HepG2 (cell line): ENCODE data around the gene MAPK11. TPM values are rescaled to one million over a fixed set of nuclear protein-coding genes. Genes with fewer than 3 reads are reported as not detected.

Experiments
- ESRRA ChIP-seq: sonication (generic); formaldehyde crosslinking; IDR thresholded peaks from 2 replicates; pipeline ENCODE4 v1.5.1; 2020; ENCODE audit warnings: mild to moderate bottlenecking, low read depth, missing genetic modification reagents
- FOSL1 ChIP-seq: sonication (generic); formaldehyde crosslinking; IDR thresholded peaks from 2 replicates; pipeline ENCODE4 v1.9.0; 2021; ENCODE audit warnings: missing genetic modification reagents, borderline replicate concordance
- NFAT5 ChIP-seq: sonication (generic); formaldehyde crosslinking; IDR thresholded peaks from 2 replicates; pipeline ENCODE4 v1.4.0; 2020; ENCODE audit warnings: missing genetic modification reagents
- NFE2L1 ChIP-seq: sonication (generic); formaldehyde crosslinking; IDR thresholded peaks from 2 replicates; pipeline ENCODE4 v1.4.0; 2020; ENCODE audit warnings: missing genetic modification reagents, mild to moderate bottlenecking, borderline replicate concordance
- TCF12 ChIP-seq, 2 experiments: fragments of 450-650 bp in 1 of 2; sonication (generic) in 1 of 2; formaldehyde crosslinking in 1 of 2; IDR thresholded peaks; 2 replicates each; pipeline versions ENCODE4 v1.6.1 to v1.8.0; 2017 to 2022; ENCODE audit warnings: antibody characterized with exemption in 1 of 2, mild to moderate bottlenecking in 1 of 2, missing genetic modification reagents in 1 of 2, moderate library complexity in 1 of 2
- YY1 ChIP-seq: IDR thresholded peaks from 2 replicates; pipeline ENCODE4 v1.6.1; 2011; ENCODE audit warnings: low read length, low read depth, moderate library complexity, mild to moderate bottlenecking; ENCODE audit not compliant: insufficient read depth, insufficient replicate concordance
- ZFP37 ChIP-seq: sonication (generic); formaldehyde crosslinking; IDR thresholded peaks from 2 replicates; pipeline ENCODE4 v1.4.0; 2020; ENCODE audit warnings: missing genetic modification reagents, borderline replicate concordance
- ZNF225 ChIP-seq: sonication (generic); formaldehyde crosslinking; IDR thresholded peaks from 2 replicates; pipeline ENCODE4 v1.4.0; 2020; ENCODE audit warnings: mild to moderate bottlenecking, missing genetic modification reagents
- ZNF30 ChIP-seq: sonication (generic); formaldehyde crosslinking; IDR thresholded peaks from 2 replicates; pipeline ENCODE4 v1.5.0; 2020; ENCODE audit warnings: mild to moderate bottlenecking, missing genetic modification reagents
- ZNF597 ChIP-seq: sonication (generic); formaldehyde crosslinking; IDR thresholded peaks from 2 replicates; pipeline ENCODE4 v1.5.0; 2020; ENCODE audit warnings: missing genetic modification reagents
- ZNF670 ChIP-seq: sonication (generic); formaldehyde crosslinking; IDR thresholded peaks from 2 replicates; pipeline ENCODE4 v1.8.0; 2022; ENCODE audit warnings: mild to moderate bottlenecking, missing genetic modification reagents, borderline replicate concordance
- polyA plus RNA-seq, 8 experiments: library from polyadenylated mRNA; depleted of rRNA in 3 of 8; stranded (reverse) in 7 of 8; unstranded in 1 of 8; fragments of >200 nt; fragmentation: Illumina TruSeq in 4 of 8; extraction: Trizol in 4 of 8; gene quantifications; 2 replicates each; pipeline versions ENCODE4 v1.2.1 to v1.2.3, GENCODE V29; 2011 to 2016; ENCODE audit warnings: low read depth in 4 of 8, missing spikeins in 1 of 8, mixed read lengths in 1 of 8; ENCODE audit not compliant: insufficient read depth in 1 of 8
- total RNA-seq, 5 experiments: library from RNA; depleted of rRNA; stranded (reverse); fragments of >200 nt; fragmentation: Illumina TruSeq; extraction: Trizol; gene quantifications; 2 replicates each; pipeline ENCODE4 v1.2.3, GENCODE V29; 2016; ENCODE audit warnings: low read depth in 1 of 5
- TF ChIP-seq, protein P1 (sequence below): sonication (generic); formaldehyde crosslinking; IDR thresholded peaks from 2 replicates; pipeline ENCODE4 v1.5.0; 2020; ENCODE audit warnings: missing genetic modification reagents
- TF ChIP-seq, protein P2 (sequence below): sonication (generic); formaldehyde crosslinking; IDR thresholded peaks from 2 replicates; pipeline ENCODE4 v1.5.1; 2020; ENCODE audit warnings: mild to moderate bottlenecking, moderate library complexity, missing genetic modification reagents
- TF ChIP-seq, protein P3 (sequence below): sonication (generic); formaldehyde crosslinking; IDR thresholded peaks from 2 replicates; pipeline ENCODE4 v1.8.0; 2023; ENCODE audit warnings: mild to moderate bottlenecking, missing genetic modification reagents

The MAPK11 gene
- total and polyA plus RNA-seq, 2 of the 13 experiments (the other 11 are each of a cell fraction or from before 2014, with no cell fraction given) = 0.15 to 0.17 TPM

DNA sequence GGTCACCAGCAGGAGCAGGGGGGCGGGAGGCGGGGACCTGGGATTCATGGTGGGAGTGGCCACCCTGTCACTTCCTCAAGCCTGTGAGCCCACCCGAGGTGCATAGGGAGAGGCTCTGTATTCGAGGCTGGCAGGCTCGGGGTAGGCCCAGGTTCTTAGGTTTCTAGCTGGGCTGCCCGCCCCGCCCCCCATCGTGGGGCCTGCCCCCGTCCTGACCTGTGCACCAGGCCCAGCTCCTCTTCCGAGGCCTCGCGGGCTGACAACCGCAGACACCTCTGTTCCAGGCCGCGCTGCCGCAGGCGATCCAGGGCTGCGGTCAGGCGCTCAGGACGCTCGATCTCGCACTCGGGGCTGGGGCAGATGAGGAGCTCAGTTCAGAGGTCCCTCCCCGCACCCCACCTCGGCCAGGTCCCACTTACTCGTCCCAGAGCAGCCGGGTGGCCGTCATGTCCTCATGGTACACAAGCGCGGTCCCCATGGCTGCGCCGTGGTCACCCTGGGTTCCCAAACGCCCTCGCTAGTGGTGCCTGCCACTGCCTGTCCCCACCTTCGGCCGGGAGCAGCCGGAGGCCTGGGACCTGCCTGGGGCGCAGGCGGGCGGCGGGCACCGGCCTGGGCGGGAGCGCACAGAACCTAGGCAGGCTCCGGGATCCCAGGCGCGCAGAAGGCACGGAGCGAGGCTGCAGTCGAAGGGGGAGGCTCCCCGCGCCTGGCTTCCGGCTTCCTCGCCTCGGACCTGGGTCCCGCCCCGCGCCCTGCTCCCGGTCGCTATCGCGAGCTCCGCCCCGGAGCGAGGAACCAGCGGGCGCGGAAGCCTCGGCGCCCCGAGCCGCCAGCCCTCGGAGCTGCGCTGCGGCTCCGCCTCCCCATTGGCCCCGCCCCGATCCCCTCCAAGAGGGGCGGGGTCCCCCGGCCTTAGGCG lies 19.4 kb downstream of the MAPK11 start, which contains the start of gene HDAC10 (continued):
- TF ChIP-seq, protein P1, sequence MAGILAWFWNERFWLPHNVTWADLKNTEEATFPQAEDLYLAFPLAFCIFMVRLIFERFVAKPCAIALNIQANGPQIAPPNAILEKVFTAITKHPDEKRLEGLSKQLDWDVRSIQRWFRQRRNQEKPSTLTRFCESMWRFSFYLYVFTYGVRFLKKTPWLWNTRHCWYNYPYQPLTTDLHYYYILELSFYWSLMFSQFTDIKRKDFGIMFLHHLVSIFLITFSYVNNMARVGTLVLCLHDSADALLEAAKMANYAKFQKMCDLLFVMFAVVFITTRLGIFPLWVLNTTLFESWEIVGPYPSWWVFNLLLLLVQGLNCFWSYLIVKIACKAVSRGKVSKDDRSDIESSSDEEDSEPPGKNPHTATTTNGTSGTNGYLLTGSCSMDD (CRISPR knock-in tag) = no peak
- no peak for TF ChIP-seq ZNF670 (CRISPR knock-in tag)
- TF ChIP-seq ZNF225 = no peak
- TF ChIP-seq, protein P2, sequence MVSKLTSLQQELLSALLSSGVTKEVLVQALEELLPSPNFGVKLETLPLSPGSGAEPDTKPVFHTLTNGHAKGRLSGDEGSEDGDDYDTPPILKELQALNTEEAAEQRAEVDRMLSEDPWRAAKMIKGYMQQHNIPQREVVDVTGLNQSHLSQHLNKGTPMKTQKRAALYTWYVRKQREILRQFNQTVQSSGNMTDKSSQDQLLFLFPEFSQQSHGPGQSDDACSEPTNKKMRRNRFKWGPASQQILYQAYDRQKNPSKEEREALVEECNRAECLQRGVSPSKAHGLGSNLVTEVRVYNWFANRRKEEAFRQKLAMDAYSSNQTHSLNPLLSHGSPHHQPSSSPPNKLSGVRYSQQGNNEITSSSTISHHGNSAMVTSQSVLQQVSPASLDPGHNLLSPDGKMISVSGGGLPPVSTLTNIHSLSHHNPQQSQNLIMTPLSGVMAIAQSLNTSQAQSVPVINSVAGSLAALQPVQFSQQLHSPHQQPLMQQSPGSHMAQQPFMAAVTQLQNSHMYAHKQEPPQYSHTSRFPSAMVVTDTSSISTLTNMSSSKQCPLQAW = peak; percentile 38; the same call in 1 of the 2 replicates
- TF ChIP-seq NFE2L1 (CRISPR knock-in tag) = no peak
- no peak for TF ChIP-seq ZNF597 (CRISPR knock-in tag)
- TF ChIP-seq TCF12 (IDR thresholded peaks at IDR 0.05) = no peak
- TF ChIP-seq TCF12 (CRISPR knock-in tag; IDR thresholded peaks at IDR 0.05) = no peak
- TF ChIP-seq, protein P3, sequence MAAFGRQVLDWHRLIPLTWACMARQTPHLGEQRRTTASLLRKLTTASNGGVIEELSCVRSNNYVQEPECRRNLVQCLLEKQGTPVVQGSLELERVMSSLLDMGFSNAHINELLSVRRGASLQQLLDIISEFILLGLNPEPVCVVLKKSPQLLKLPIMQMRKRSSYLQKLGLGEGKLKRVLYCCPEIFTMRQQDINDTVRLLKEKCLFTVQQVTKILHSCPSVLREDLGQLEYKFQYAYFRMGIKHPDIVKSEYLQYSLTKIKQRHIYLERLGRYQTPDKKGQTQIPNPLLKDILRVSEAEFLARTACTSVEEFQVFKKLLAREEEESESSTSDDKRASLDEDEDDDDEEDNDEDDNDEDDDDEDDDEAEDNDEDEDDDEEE = peak; percentile 42; the same call in 1 of the 2 replicates
- TF ChIP-seq FOSL1 (CRISPR knock-in tag) = no peak
- TF ChIP-seq YY1 = peak; percentile 58
- TF ChIP-seq NFAT5 (CRISPR knock-in tag) = peak; percentile 27; the same call in 1 of the 2 replicates
- no peak for TF ChIP-seq ZFP37 (CRISPR knock-in tag)
- TF ChIP-seq ZNF30 (CRISPR knock-in tag) = peak; percentile 87
- TF ChIP-seq ESRRA (CRISPR knock-in tag) = no peak; the same call in 1 of the 2 replicates
